GM21360 (cell line): ENCODE results near the gene MPG.

Experiments
- ATAC-seq: cut with Tn5 transposase; IDR thresholded peaks from one replicate; pipeline ENCODE4 v1.9.1; 2021; ENCODE audit warnings: mild to moderate bottlenecking, moderate library complexity; ENCODE audit not compliant: unreplicated experiment

The MPG gene

DNA sequence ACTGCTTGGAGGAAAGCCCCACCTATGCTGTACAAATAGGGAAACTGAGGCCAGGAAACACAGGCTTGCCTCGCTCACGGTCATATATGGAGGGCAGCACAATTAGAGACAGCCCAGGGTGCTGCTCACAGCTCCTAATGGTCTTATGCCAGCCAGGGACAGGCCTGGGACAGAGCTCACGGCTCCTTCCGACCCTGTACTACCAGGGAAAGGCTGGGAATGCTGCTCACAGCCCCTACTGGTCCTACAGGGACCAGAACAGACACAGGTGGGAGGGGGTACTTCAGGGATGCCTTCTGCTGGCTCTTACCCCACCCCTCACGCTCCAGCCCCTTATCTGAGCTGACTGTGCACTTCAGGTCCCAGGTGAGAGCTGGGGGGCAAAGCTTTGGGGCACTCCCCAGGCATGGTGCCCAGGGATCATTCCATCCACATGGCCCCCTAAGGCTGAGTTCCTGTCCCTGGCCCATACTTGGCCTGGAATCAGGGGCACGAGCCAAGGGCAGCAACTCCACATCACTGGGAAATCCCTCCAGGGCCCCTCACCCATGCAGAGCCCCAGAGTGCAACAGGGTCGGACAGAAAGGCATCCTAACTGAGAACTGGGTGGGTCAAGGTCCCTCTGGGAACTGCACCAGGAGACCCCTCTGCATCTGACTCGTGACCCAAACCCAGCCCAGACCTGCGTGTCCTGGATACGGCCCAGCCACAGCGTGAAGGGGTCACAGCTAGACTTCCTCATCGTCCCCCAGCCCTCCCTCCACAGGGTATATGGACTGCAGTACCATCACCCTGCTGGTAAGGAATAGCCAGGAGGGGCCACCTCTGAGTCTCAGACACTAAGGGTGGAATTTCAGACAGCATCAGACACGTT, 11.5 kb upstream of the MPG start:
- ATAC-seq: no peak

DNA sequence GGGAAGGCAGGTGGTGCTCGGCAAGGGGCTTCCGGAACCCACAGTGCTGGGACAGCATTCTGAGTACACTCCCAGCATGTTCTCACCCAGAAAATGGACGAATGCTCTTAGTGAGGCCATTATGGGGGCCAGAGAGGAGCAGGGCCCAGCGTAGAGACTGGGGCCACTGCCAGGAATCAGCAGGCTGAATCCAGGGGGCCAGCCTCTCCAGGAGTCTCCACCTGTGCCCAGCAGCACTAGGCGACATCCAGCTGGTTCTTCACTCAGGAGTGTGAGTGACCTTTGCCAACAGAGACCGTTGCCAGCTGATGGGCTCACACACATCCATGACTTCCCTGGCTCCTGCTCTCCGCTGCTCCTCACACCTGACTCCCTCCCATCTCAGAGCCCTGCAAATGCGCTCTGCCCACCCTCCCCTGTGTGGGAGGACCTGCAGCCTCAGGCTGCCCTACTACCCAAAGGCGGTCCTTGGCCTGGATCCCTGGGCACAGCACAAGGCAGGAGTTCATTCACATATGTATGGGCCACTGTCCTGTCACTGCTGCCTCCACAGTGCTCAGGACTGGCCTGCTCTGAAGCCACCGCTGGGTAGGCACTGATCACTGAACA, 10.7 kb upstream of the MPG start:
- no peak for ATAC-seq

DNA sequence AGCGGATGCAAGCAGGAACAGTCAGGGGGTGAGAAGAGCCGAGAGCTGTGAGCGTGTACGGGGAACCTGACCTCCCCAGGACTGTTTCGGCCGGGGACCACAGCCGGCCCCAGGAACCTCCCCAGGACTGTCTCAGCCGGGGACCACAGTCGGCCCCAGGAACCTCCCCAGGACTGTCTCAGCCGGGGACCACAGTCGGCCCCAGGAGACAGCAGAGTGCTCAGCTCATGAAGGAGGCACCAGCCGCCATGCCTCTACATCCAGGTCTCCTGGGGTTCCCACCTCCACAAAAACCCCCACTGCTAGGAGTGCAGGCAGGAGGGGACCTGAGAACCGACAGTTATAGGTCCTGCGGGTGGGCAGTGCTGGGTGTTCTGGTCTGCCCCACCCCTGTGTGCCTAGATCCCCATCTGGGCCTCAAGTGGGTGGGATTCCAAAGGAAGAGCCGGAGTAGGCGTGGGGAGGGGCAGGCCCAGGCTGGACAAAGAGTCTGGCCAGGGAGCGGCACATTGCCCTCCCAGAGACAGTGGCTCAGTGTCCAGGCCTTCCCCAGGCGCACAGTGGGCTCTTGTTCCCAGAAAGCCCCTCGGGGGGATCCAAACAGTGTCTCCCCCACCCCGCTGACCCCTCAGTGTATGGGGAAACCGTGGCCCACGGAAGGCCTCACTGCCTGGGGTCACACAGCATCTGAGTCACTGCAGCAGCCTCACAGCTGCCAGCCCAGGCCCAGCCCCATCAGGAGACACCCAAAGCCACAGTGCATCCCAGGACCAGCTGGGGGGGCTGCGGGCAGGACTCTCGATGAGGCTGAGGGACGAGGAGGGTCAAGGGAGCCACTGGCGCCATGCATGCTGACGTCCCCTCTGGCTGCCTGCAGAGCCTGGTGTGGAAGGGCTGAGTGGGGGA, 9.9 kb upstream of the MPG start:
- ATAC-seq: no peak

DNA sequence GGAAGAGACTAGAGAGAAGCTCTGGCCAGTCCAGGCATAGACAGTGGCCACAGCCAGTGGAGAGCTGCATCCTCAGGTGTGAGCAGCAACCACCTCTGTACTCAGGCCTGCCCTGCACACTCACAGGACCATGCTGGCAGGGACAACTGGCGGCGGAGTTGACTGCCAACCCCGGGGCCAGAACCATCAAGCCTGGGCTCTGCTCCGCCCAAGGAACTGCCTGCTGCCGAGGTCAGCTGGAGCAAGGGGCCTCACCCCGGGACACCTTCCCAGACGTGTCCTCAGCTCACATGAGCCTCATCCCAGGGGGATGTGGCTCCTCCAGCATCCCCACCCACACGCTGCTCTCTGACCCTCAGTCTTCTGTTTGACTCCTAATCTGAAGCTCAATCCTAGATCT, 8.8 kb upstream of the MPG start:
- no peak for ATAC-seq

DNA sequence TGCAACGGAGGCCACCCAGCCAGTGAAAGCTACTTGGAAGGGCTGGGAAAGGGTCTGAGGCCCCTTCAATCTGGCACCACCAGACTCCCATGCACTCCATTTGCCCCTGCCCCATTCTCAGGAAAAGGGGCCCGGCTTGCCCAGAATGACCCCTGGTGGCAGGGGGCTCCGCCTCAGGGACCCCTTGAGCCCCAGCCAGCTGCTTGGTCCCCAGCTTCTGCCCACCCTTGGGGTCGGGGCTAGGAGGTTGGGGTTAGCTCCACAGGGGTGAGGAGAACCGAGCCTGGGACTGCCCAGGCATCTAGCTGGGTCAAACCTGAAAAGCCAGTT, 6.8 kb upstream of the MPG start:
- ATAC-seq: no peak

DNA sequence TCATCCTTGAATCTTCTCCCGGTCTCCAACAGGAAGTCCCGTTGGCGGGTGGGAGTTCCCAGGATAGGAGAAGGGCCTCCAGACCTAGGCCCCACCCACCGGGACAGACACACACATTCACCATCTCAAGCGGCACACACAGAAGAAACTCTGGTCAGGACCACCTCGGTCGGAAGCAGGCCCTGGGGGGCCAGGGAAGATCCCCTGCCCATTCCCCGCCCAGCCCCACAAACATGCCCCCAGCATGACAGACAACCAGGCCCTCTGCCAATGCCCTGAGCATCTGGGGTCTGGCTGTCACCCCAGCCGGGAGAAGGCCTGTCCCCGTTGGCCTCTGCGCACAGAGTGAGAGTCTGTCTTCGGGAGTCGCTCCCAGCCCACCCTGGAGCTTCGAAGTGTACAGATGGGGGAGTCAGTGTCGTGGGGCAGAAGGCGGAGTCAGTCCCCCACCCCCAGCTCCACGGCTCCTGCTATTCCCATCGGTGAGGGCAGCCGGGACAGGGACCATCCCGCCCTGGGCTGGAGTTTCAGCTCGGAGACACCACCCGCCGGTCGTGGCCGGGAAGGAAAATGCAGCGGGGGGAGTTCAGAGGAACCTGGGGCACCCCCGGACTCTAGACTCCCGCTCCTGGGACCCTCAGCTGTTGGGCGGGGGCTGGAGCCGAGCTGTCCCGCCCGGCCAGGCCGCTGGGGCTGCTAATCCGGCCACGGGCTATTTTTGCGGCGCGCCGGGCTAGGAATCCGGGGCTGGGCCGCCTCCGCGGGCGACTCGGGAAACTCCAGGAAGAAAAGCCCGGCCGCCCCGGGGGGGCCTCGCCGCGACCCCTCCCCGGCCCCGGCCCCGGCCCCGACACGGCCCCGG, 6.3 kb upstream of the MPG start:
- ATAC-seq: no peak

DNA sequence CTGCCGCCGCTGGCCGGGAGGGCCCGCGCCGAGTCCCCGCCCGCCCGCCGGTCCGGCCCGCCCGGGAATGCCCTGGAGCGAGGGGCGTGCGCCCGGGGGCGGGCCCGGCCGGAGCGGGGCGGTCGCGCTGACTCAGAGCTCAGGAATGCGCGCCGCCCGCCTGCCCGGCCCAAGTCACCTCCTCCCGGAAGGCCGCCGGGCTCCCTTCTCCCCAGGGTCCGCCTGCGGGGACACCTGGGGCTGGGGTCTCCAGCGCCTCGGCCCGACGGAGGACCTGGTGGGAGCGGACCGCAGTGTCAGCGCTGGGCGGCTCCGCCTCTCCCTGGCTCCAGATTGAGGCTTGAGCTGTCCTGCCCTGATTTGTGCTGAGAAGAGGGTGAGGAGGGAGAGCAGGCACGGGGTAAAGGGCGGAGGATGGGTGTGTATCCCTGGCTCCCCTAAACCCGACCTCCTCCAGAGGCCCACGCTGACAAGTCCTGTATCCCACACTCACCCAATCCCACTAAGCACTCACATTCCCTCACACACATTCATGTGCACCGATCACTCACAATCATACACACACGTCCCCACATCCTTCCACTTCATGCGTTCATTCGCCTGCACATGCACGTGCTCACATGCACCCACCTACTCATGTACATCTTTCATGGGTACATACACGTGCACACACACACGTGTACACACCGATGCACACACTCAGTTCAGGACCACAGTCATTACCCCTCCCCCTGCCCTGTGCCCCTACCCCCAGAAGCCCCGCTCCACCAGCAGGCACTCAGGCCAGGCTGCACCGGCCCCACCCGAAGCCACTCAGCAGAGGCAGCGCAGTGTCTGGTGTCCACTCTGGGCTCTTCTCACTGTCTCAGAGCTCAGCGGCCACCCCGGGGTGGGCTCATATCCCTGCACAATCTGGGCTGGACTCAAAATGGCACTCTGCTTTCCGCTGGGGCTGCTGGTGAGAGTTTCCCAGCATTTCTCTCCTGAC, 5.2 kb upstream of the MPG start, which contains the start of gene RHBDF1:
Gene RHBDF1, minus strand, starts transcription at position 71 of the 988 bp plus-strand sequence. CDS start 7,616 bp downstream, outside the sequence.
- ATAC-seq: no peak

DNA sequence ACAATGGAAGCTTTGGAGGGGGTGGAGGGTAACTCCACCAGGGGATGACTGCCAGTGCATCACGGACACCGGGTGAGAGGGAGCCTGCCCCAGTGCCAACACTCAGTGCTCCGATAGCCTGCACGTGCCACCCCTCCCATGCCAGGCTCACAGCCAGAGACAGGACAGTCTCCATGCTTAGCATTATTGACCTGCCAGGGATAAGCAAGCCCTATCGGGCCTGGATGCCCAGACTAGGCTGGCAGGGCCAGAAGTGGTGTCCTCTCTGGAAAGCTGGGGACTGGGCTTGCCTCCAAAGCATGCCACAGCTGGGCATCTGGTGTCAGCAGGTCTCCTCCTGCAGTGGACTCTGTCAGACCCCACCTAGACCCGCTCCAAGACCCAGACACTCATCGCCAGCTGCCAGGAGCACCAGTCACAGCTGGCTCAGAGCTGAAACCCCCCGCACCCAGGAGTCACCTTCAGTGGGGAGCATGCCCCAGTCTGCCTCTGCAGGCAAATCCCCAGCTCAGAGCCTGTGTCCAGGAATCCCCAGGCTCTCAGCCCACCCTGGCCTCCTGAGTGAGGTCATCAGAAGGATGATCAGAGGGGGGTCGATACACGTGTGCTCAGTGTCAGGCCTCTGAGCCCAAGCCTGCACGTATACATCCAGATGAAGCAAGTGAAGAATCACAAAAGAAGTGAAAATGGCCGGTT, 3.8 kb upstream of the MPG start:
- no peak for ATAC-seq

DNA sequence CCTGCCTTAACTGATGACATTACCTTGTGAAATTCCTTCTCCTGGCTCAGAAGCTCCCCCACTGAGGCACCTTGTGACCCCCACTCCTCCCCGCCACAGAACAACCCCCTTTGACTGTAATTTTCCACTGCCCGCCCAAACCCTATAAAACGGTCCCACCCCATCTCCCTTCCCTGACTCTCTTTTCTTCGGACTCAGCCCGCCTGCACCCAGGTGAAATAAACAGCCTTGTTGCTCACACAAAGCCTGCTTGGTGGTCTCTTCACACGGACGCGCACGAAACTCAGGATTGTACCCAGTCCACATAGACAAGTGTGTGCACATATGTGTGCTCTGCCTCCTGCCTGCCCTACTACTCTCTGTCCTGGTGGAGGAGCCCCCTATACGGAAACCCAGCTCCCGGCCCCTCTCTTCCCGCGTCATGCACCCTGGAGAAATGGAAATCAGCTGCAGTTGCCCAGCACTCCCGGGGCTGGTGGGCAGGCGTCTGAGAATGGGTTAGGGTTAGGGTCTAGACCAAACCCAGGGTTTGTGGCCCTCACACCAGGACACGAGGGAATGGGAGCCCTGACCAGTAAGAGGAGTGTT, 3.2 kb upstream of the MPG start:
- no peak for ATAC-seq

DNA sequence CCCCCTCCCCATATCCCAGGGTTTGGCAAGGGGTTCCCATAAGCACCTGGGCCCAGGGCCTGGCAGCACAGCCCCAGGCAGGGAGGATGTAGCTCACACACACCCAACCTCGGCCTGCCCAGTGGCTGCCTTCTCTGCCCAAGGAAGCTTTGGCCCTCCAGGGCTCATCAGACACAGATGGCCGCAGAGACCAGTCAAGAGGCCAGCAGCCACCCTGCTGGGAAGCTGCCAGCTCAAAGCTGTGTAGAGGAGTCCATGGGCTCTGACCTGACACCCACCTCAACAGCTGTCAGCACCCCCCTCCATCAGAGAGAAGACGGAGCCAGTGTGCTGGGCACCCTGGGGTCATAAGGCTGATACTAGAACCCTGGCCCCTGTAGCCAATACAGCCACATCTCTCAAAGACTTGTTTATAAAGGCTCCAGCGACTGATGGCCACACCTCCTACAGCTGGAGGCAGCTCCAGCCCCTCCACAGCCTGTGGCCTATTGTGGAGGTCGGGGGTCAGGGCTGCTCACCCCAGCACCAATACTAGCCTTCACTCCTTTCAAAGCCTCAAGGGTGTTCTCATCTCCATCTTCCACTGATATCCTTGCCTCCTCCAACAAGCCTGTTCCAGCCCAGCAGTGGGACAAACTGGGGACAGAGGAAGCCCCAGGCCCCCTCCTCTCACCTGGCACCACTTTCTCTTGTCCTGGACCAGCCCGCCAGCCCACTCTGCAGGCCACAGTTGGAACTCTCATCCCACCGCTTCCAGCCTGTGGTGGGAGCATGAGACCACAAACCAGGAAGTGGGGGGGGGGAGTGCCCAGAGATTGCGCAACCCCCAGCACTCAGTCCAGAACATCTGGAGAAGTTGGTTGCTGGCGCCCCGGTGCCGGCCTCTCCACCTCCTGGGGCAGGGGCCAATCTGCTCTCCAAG, 2.2 kb upstream of the MPG start:
- ATAC-seq: no peak

DNA sequence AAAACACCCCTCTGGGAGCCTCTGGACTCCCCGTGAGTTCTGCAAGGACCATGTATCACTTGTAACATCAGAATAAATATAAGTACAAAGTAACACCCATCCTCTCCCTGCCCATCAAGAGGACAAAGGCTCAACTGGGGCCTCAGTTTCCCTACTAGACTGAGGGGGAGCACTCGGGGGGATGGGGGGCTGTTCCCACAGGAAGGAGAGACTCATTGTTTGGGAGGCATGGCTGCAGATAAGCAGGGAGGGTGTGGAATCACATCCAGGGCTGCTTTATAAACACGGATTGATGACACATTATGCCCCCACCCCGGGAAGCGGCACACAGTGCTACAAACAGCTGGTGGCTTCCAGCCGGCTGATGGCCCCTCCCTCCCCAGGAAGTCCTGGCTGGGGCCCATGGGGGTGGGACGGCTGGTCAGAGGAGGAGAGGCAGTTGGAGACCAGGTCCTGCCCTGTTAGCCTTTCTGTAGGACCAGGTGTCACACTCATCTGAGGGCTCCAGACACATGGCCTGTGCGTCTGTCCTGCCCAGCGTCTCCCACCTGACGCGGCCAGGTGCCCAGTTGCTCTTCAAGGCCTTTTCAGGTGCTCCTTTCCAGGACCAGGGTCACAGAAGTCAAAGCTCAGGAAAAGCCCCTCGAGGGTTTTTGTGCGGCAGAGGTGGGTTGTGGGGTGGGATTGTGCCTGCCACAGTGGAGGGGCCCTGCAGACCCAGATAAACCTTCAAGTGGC, 1.3 kb upstream of the MPG start:
- no peak for ATAC-seq

DNA sequence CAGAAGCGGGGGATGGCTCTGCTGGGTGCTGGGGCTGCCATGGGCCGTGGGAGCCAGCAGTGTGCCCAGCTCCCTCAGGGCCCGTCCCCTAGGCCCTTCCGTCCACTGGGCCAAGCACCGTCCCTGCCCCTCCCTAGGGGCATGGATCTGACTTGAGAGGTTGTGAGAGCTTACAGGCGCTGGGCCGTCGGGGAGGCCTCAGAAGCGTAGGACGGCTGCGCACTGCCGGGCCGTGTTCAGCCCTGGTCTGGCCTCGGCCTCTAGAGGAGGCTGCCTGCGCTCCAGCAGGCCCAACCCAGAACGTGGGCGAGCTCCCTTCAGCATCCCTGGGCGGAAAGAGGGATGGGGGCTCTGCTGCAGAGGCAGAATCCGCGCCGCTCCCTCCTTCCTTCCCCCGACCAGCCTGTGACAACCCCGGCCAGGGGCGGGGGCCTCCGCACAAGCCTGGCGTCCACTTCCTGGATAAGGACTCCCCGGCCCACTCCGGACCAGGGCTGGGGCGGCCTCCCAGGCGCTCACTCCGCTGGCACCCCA, 685 bp upstream of the MPG start:
- ATAC-seq: peak; percentile 23

DNA sequence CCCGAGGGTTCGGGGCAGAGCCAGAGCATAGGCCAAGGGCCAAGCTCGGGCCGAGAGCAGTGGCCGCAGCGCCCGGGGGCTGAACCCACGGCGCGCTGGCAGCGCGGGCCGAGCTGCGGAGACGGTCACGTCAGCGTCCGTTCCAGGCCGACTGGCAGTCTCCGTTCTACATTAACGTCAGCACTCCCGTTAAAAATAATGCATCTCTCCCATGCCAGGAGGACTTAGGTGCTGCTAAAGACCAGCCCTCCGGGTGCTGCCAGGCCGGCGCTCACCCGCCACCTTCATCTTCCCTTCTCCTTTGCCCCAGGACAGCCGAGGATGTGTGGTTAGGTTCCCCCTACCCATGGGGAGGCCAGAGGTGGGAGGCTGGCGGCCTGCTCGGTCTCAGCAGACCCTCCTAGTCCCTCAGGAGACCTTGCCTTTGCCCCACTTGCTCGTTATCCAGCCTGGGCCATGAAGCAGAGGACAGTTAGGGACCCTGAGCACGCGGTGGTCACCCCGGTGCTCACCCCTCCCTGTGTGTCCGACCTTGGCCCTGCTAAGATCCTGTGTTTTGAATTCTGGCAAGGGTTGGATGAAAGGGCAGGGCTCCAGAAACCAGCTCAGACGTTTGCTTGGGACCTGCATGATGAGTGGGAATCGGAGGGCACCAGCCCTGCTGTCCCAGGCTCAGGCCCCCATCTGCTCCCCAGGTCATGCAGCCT, 572 bp downstream of the MPG start:
- peak; percentile 4 for ATAC-seq

DNA sequence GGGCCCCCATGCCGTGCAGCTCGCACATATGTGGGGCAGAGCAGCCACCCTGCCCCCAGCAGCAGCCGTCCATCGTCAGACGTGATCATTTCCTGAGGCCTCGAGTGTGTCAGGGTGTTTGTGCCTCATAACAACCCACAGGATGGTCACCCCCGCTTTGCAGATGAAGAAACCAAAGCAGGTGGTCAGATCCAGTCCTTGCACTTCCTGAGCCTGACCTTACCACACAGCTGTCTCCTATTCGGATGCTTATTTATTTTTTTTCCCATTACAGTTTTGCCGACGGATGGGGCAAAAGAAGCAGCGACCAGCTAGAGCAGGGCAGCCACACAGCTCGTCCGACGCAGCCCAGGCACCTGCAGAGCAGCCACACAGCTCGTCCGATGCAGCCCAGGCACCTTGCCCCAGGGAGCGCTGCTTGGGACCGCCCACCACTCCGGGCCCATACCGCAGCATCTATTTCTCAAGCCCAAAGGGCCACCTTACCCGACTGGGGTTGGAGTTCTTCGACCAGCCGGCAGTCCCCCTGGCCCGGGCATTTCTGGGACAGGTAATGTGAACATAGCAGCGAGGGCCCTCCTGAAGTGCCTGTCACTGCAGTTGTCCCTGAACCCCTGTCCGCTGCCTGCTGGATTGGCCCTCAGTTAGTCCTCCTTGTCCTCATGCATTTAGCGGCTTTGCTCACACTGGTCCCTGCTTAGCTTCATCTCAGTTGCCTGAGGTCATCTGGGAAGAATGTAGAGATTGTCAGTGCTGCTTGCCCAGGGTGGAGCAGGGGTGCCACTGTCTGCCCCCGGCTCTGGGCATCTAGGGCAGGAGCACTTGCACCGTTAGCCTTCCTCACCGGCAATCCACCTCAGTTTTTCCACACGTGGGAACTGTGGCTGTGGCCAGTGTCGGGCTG, 1.4 kb downstream of the MPG start:
- no peak for ATAC-seq
